ENCODE data around the gene CFAP69.

GRCh38 chr7:90288154-90288553, 43.2 kb downstream of the CFAP69 start:
- TF ChIP-seq CTCF (IDR thresholded peaks at IDR 0.05; ENCODE audit: low read depth, low read length) (no peak), POLR2A (IDR thresholded peaks at IDR 0.05; ENCODE audit: extremely low read depth, insufficient read length) (no peak)
